Transverse colon (tissue), 4 donors: ENCODE data around the gene NT5DC1.

Experiments used
- CTCF ChIP-seq, 5 experiments: fragments of 200-600 bp in 3 of 5; fragments of 450-650 bp in 2 of 5; sonication (generic) in 3 of 5; IDR thresholded peaks; 1 replicate in 2 of 5; 2 replicates in 3 of 5; pipeline ENCODE4 v1.5.1; 2016 to 2017; ENCODE audit warnings: antibody characterized with exemption in 5 of 5, inconsistent platforms in 3 of 5, mild to moderate bottlenecking in 2 of 5, moderate library complexity in 1 of 5
- EP300 ChIP-seq: sonication (generic); formaldehyde crosslinking; IDR thresholded peaks from one replicate; pipeline ENCODE4 v1.6.1; 2017; ENCODE audit warnings: antibody characterized with exemption, low read depth
- POLR2A ChIP-seq: fragments of 450-650 bp; IDR thresholded peaks from one replicate; pipeline ENCODE4 v1.6.1; 2016; ENCODE audit warnings: antibody characterized with exemption, mild to moderate bottlenecking, moderate library complexity
- POLR2AphosphoS5 ChIP-seq, 3 donors: sonication (generic); formaldehyde crosslinking; IDR thresholded peaks; one replicate each; pipeline ENCODE4 v1.6.1; 2016; ENCODE audit warnings: antibody characterized with exemption in 3 of 3

GRCh38 chr6:116221067-116221466, 120.4 kb downstream of the NT5DC1 start:
- TF ChIP-seq CTCF (IDR thresholded peaks at IDR 0.05): no peak
- TF ChIP-seq POLR2AphosphoS5 (IDR thresholded peaks at IDR 0.05): no peak
- no peak for TF ChIP-seq EP300
- TF ChIP-seq POLR2A: no peak
